GM23338 (cell line): ENCODE measurements around the gene IQGAP2.

Source experiments
- CTCF ChIP-seq, 2 experiments: fragments of 200-600 bp in 1 of 2; sonication (generic) in 1 of 2; conservative IDR thresholded peaks; 2 replicates each; pipeline versions ENCODE4 v1.5.1 to v1.6.1; 2016 to 2017; ENCODE audit warnings: antibody characterized with exemption in 2 of 2, low read depth in 2 of 2, mild to moderate bottlenecking in 2 of 2, moderate library complexity in 1 of 2
- ETS1 ChIP-seq: IDR thresholded peaks from 2 replicates; pipeline ENCODE4 v1.6.1; 2016; ENCODE audit warnings: antibody characterized with exemption
- EZH2 ChIP-seq: fragments of 200-600 bp; sonication (generic); IDR thresholded peaks from one replicate; pipeline ENCODE4 v1.8.0; 2017; ENCODE audit warnings: antibody characterized with exemption, mild to moderate bottlenecking, low read depth; ENCODE audit not compliant: unreplicated experiment
- EZH2phosphoT487 ChIP-seq: fragments of 200-600 bp; sonication (generic); IDR thresholded peaks from one replicate; pipeline ENCODE4 v1.8.1; 2018; ENCODE audit warnings: antibody characterized with exemption; ENCODE audit not compliant: unreplicated experiment
- JUNB ChIP-seq: IDR thresholded peaks from one replicate; pipeline ENCODE4 v1.6.1; 2016; ENCODE audit warnings: antibody characterized with exemption; ENCODE audit not compliant: unreplicated experiment
- NANOG ChIP-seq: IDR thresholded peaks from 2 replicates; pipeline ENCODE4 v1.6.1; 2016; ENCODE audit warnings: antibody characterized with exemption, borderline replicate concordance
- POLR2AphosphoS5 ChIP-seq: IDR thresholded peaks from 2 replicates; pipeline ENCODE4 v1.6.1; 2016; ENCODE audit warnings: antibody characterized with exemption, low read depth
- REST ChIP-seq: IDR thresholded peaks from one replicate; pipeline ENCODE4 v1.6.1; 2018; ENCODE audit warnings: antibody characterized with exemption; ENCODE audit not compliant: unreplicated experiment
- ZNF114 ChIP-seq: fragments of 250-450 bp; sonication (Bioruptor Pico); IDR thresholded peaks from 2 replicates; pipeline ENCODE4 v1.5.0; 2020; ENCODE audit warnings: mild to moderate bottlenecking, moderate library complexity
- ZNF331 ChIP-seq: fragments of 250-450 bp; sonication (Bioruptor Pico); IDR thresholded peaks from 2 replicates; pipeline ENCODE4 v1.5.0; 2020; ENCODE audit warnings: low read depth, mild to moderate bottlenecking, moderate library complexity
- ZNF462 ChIP-seq: fragments of 250-450 bp; sonication (Bioruptor Pico); IDR thresholded peaks from 2 replicates; pipeline ENCODE4 v1.5.0; 2020; ENCODE audit warnings: mild to moderate bottlenecking, moderate library complexity

- TF ChIP-seq EZH2phosphoT487 = no peak
- no peak for TF ChIP-seq CTCF (conservative IDR thresholded peaks at IDR 0.05; ENCODE audit: low read depth in 2 of 2)
- TF ChIP-seq REST = no peak
- TF ChIP-seq EZH2 = no peak
- TF ChIP-seq NANOG = no peak
- no peak for TF ChIP-seq ZNF114
- TF ChIP-seq POLR2AphosphoS5 = no peak
- no peak for TF ChIP-seq JUNB
- no peak for TF ChIP-seq ETS1
- TF ChIP-seq ZNF331 (CRISPR knock-in tag) = no peak
- TF ChIP-seq ZNF462 (CRISPR knock-in tag) = no peak
Observed at GRCh38 chr5:76472335-76473008, 69.4 kb downstream of the IQGAP2 start.
